Tibial nerve (tissue), 4 donors: ENCODE results near the gene PCDHGB4.

Experiments
- EP300 ChIP-seq, 2 donors: sonication (generic); formaldehyde crosslinking; IDR thresholded peaks; one replicate each; pipeline ENCODE4 v1.6.1; 2017; ENCODE audit warnings: antibody characterized with exemption in 2 of 2, mild to moderate bottlenecking in 1 of 2
- POLR2A ChIP-seq, 2 donors: fragments of 450-650 bp; IDR thresholded peaks; one replicate each; pipeline ENCODE4 v1.6.1; 2017; ENCODE audit warnings: antibody characterized with exemption in 2 of 2, mild to moderate bottlenecking in 2 of 2, moderate library complexity in 2 of 2
- TF ChIP-seq, protein P1 (sequence below), 5 experiments: fragments of 200-600 bp in 3 of 5; fragments of 450-650 bp in 2 of 5; sonication (generic) in 3 of 5; IDR thresholded peaks; one replicate each; pipeline ENCODE4 v1.5.1; 2016 to 2019; ENCODE audit warnings: antibody characterized with exemption in 5 of 5, mild to moderate bottlenecking in 3 of 5, moderate library complexity in 2 of 5

DNA sequence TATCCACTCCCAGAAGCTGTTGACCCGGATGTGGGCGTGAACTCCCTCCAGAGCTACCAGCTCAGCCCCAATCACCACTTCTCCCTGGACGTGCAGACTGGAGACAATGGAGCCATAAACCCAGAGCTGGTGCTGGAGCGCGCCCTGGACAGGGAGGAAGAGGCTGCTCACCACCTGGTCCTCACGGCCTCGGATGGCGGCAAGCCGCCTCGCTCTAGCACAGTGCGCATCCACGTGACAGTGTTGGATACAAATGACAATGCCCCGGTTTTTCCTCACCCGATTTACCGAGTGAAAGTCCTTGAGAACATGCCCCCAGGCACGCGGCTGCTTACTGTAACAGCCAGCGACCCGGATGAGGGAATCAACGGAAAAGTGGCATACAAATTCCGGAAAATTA is 5.8 kb downstream of the PCDHGB4 start:
- TF ChIP-seq, protein P1, sequence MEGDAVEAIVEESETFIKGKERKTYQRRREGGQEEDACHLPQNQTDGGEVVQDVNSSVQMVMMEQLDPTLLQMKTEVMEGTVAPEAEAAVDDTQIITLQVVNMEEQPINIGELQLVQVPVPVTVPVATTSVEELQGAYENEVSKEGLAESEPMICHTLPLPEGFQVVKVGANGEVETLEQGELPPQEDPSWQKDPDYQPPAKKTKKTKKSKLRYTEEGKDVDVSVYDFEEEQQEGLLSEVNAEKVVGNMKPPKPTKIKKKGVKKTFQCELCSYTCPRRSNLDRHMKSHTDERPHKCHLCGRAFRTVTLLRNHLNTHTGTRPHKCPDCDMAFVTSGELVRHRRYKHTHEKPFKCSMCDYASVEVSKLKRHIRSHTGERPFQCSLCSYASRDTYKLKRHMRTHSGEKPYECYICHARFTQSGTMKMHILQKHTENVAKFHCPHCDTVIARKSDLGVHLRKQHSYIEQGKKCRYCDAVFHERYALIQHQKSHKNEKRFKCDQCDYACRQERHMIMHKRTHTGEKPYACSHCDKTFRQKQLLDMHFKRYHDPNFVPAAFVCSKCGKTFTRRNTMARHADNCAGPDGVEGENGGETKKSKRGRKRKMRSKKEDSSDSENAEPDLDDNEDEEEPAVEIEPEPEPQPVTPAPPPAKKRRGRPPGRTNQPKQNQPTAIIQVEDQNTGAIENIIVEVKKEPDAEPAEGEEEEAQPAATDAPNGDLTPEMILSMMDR (IDR thresholded peaks at IDR 0.05), result no peak
- TF ChIP-seq POLR2A (IDR thresholded peaks at IDR 0.05) (no peak), EP300 (IDR thresholded peaks at IDR 0.05) (no peak)
